PFSK-1 (cell line): ENCODE data around the gene RANBP3.

ENCODE experiments used
- POLR2AphosphoS5 ChIP-seq: IDR thresholded peaks from 2 replicates; pipeline ENCODE4 v1.6.1; 2012; ENCODE audit warnings: low read depth, mild to moderate bottlenecking, control low read depth, low read length, moderate library complexity
- TAF1 ChIP-seq: IDR thresholded peaks from 2 replicates; pipeline ENCODE4 v1.6.1; 2012; ENCODE audit warnings: low read length, control low read depth, borderline replicate concordance; ENCODE audit not compliant: insufficient read depth

GRCh38 chr19:5903624-5904351 is 74.2 kb downstream of the RANBP3 start, which contains the start of gene NDUFA11:
- TF ChIP-seq POLR2AphosphoS5 (peak; percentile 87), TAF1 (peak; percentile 82; the same call in 1 of the 2 replicates)
